HEK293 (cell line): ENCODE results near the gene ARHGEF40.

Experiments used
- KLF17 ChIP-seq: fragments of 450-650 bp; formaldehyde crosslinking; IDR thresholded peaks from 2 replicates; pipeline ENCODE4 v1.5.1; 2016; ENCODE audit warnings: missing biosample characterization, missing genetic modification characterization
- KLF7 ChIP-seq: fragments of 450-650 bp; formaldehyde crosslinking; IDR thresholded peaks from 2 replicates; pipeline ENCODE4 v1.5.1; 2016; ENCODE audit warnings: missing biosample characterization, missing genetic modification characterization, borderline replicate concordance
- PATZ1 ChIP-seq: fragments of 450-650 bp; formaldehyde crosslinking; IDR thresholded peaks from 2 replicates; pipeline ENCODE4 v1.5.1; 2016; ENCODE audit warnings: missing biosample characterization, missing genetic modification characterization
- SCRT1 ChIP-seq: fragments of 450-650 bp; formaldehyde crosslinking; IDR thresholded peaks from 2 replicates; pipeline ENCODE4 v1.5.1; 2016; ENCODE audit warnings: missing biosample characterization, missing genetic modification characterization, borderline replicate concordance
- SCRT2 ChIP-seq: fragments of 450-650 bp; formaldehyde crosslinking; IDR thresholded peaks from 2 replicates; pipeline ENCODE4 v1.5.1; 2016; ENCODE audit warnings: missing biosample characterization, missing genetic modification characterization
- SP7 ChIP-seq: fragments of 450-650 bp; formaldehyde crosslinking; IDR thresholded peaks from 2 replicates; pipeline ENCODE4 v1.5.1; 2016; ENCODE audit warnings: missing biosample characterization, missing genetic modification characterization
- ZBTB8A ChIP-seq: fragments of 450-650 bp; formaldehyde crosslinking; IDR thresholded peaks from 2 replicates; pipeline ENCODE4 v1.5.1; 2016; ENCODE audit warnings: missing biosample characterization, missing genetic modification characterization
- ZEB2 ChIP-seq: fragments of 450-650 bp; formaldehyde crosslinking; IDR thresholded peaks from 2 replicates; pipeline ENCODE4 v1.5.1; 2016; ENCODE audit warnings: missing biosample characterization, missing genetic modification characterization
- ZFP69B ChIP-seq: fragments of 450-650 bp; formaldehyde crosslinking; IDR thresholded peaks from 2 replicates; pipeline ENCODE4 v1.5.1; 2016; ENCODE audit warnings: missing biosample characterization, missing genetic modification characterization
- ZNF132 ChIP-seq: fragments of 450-650 bp; formaldehyde crosslinking; IDR thresholded peaks from 2 replicates; pipeline ENCODE4 v1.5.1; 2017; ENCODE audit warnings: missing biosample characterization, missing genetic modification characterization, borderline replicate concordance
- ZNF184 ChIP-seq: fragments of 450-650 bp; IDR thresholded peaks from 2 replicates; pipeline ENCODE4 v1.5.1; 2018; ENCODE audit warnings: missing biosample characterization, mild to moderate bottlenecking, missing genetic modification characterization
- ZNF280C ChIP-seq: fragments of 450-650 bp; formaldehyde crosslinking; IDR thresholded peaks from 2 replicates; pipeline ENCODE4 v1.5.1; 2016; ENCODE audit warnings: missing biosample characterization, missing genetic modification characterization
- ZNF324 ChIP-seq: fragments of 450-650 bp; formaldehyde crosslinking; IDR thresholded peaks from 2 replicates; pipeline ENCODE4 v1.5.1; 2016; ENCODE audit warnings: missing biosample characterization, missing genetic modification characterization
- ZNF394 ChIP-seq: fragments of 450-650 bp; formaldehyde crosslinking; IDR thresholded peaks from 2 replicates; pipeline ENCODE4 v1.5.1; 2016; ENCODE audit warnings: missing biosample characterization, missing genetic modification characterization, mild to moderate bottlenecking, moderate library complexity, borderline replicate concordance
- ZNF423 ChIP-seq: fragments of 450-650 bp; formaldehyde crosslinking; IDR thresholded peaks from 2 replicates; pipeline ENCODE4 v1.5.1; 2016; ENCODE audit warnings: missing biosample characterization, missing genetic modification characterization
- ZNF521 ChIP-seq: fragments of 450-650 bp; formaldehyde crosslinking; IDR thresholded peaks from 2 replicates; pipeline ENCODE4 v1.5.1; 2017; ENCODE audit warnings: missing biosample characterization, mild to moderate bottlenecking, missing genetic modification characterization
- ZNF529 ChIP-seq: fragments of 450-650 bp; formaldehyde crosslinking; IDR thresholded peaks from 2 replicates; pipeline ENCODE4 v1.5.1; 2017; ENCODE audit warnings: missing genetic modification characterization, missing biosample characterization; ENCODE audit not compliant: insufficient replicate concordance
- ZNF558 ChIP-seq: fragments of 450-650 bp; formaldehyde crosslinking; IDR thresholded peaks from 2 replicates; pipeline ENCODE4 v1.5.1; 2016; ENCODE audit warnings: missing biosample characterization, missing genetic modification characterization
- ZNF596 ChIP-seq: fragments of 450-650 bp; IDR thresholded peaks from 2 replicates; pipeline ENCODE4 v1.5.0; 2018; ENCODE audit warnings: missing biosample characterization, mild to moderate bottlenecking, missing genetic modification characterization, moderate library complexity
- ZNF629 ChIP-seq: fragments of 450-650 bp; formaldehyde crosslinking; IDR thresholded peaks from 2 replicates; pipeline ENCODE4 v1.5.1; 2017; ENCODE audit warnings: missing biosample characterization, missing genetic modification characterization
- ZNF692 ChIP-seq: fragments of 450-650 bp; formaldehyde crosslinking; IDR thresholded peaks from 2 replicates; pipeline ENCODE4 v1.5.1; 2016; ENCODE audit warnings: missing biosample characterization, missing genetic modification characterization
- ZNF777 ChIP-seq: fragments of 450-650 bp; formaldehyde crosslinking; IDR thresholded peaks from 2 replicates; pipeline ENCODE4 v1.5.1; 2017; ENCODE audit warnings: missing biosample characterization, missing genetic modification characterization, borderline replicate concordance
- ZSCAN4 ChIP-seq: fragments of 450-650 bp; formaldehyde crosslinking; IDR thresholded peaks from 2 replicates; pipeline ENCODE4 v1.5.1; 2017; ENCODE audit warnings: missing biosample characterization, missing genetic modification characterization
- TF ChIP-seq, protein P1 (sequence below): fragments of 450-650 bp; formaldehyde crosslinking; optimal IDR thresholded peaks from 2 replicates; pipeline ENCODE3; 2016; ENCODE audit warnings: missing biosample characterization, mild to moderate bottlenecking, missing genetic modification characterization
- TF ChIP-seq, protein P2 (sequence below): fragments of 450-650 bp; formaldehyde crosslinking; IDR thresholded peaks from 2 replicates; pipeline ENCODE4 v1.5.1; 2016; ENCODE audit warnings: missing biosample characterization, missing genetic modification characterization

The ARHGEF40 gene

DNA sequence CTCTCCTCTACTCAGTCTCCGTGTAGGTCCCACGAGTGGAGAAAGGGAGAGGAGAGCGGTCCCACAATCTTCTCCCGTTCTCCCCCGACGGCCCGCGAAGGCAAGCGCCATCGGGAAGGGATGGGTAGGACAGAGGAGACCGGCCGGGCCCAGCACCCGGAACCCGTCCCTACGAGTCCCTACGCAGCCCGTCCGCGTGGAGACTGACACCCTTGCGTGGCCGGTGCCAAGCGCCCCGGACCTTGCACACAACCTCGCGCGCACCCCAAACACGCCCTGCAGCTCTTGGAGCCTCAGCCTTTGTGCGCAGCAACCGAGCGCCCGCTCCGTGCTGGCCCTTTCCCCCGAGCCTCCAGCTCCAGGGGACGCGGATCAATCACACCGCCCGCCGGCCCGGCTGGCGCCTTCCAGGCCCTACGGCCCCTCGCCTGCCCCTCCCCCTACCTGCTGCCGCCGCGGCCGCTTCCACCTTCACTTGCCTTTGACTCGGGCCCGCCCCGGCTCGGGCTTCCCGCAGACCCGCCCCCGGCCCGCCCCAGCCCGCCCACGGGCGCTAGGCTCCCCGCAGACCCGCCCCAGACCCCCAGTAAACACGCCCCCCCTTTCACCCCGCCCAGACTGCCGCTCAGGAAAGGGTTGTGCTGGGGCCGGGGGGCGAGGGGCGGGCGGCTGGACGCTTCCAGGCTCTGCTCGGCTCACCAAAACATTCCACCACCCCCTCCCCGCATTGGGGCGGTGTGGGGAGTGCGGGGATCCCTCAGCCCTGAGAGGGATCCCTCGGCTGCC is 45.3 kb upstream of the ARHGEF40 start, which contains the start of gene NDRG2 (continued):
- no peak for TF ChIP-seq ZNF558 (tag by site-specific recombination)
- peak; percentile 58 for TF ChIP-seq ZEB2 (tag by site-specific recombination)
- no peak for TF ChIP-seq ZNF184 (tag by site-specific recombination)
- peak; percentile 63; the same call in 1 of the 2 replicates for TF ChIP-seq SP7 (tag by site-specific recombination)
- TF ChIP-seq ZBTB8A (tag by site-specific recombination) = peak; percentile 89
- TF ChIP-seq KLF17 (tag by site-specific recombination) = peak; percentile 86
- TF ChIP-seq ZNF280C (tag by site-specific recombination) = no peak
- TF ChIP-seq ZNF521 (tag by site-specific recombination) = no peak
- TF ChIP-seq ZNF529 (tag by site-specific recombination) = no peak
- 0 out of 2 replicates have a peak, but pooled peaks have one; percentile 10 for TF ChIP-seq ZSCAN4 (tag by site-specific recombination)
- peak; percentile 84; the same call in 1 of the 2 replicates for TF ChIP-seq ZNF777 (tag by site-specific recombination)
- TF ChIP-seq ZNF692 (tag by site-specific recombination) = peak; percentile 70; the same call in 1 of the 2 replicates
- peak; percentile 51; the same call in 1 of the 2 replicates for TF ChIP-seq ZNF324 (tag by site-specific recombination)
- TF ChIP-seq, protein P1, sequence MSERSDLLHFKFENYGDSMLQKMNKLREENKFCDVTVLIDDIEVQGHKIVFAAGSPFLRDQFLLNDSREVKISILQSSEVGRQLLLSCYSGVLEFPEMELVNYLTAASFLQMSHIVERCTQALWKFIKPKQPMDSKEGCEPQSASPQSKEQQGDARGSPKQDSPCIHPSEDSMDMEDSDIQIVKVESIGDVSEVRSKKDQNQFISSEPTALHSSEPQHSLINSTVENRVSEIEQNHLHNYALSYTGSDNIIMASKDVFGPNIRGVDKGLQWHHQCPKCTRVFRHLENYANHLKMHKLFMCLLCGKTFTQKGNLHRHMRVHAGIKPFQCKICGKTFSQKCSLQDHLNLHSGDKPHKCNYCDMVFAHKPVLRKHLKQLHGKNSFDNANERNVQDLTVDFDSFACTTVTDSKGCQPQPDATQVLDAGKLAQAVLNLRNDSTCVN (tag by site-specific recombination) = peak; percentile 61
- TF ChIP-seq PATZ1 (tag by site-specific recombination) = peak; percentile 37; the same call in 1 of the 2 replicates
- 0 out of 2 replicates have a peak, but pooled peaks have one; percentile 31 for TF ChIP-seq SCRT1
- 0 out of 2 replicates have a peak, but pooled peaks have one; percentile 14 for TF ChIP-seq ZNF394
- TF ChIP-seq SCRT2 (tag by site-specific recombination) = peak; percentile 78
- TF ChIP-seq, protein P2, sequence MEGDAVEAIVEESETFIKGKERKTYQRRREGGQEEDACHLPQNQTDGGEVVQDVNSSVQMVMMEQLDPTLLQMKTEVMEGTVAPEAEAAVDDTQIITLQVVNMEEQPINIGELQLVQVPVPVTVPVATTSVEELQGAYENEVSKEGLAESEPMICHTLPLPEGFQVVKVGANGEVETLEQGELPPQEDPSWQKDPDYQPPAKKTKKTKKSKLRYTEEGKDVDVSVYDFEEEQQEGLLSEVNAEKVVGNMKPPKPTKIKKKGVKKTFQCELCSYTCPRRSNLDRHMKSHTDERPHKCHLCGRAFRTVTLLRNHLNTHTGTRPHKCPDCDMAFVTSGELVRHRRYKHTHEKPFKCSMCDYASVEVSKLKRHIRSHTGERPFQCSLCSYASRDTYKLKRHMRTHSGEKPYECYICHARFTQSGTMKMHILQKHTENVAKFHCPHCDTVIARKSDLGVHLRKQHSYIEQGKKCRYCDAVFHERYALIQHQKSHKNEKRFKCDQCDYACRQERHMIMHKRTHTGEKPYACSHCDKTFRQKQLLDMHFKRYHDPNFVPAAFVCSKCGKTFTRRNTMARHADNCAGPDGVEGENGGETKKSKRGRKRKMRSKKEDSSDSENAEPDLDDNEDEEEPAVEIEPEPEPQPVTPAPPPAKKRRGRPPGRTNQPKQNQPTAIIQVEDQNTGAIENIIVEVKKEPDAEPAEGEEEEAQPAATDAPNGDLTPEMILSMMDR = 0 out of 2 replicates have a peak, but pooled peaks have one; percentile 9
- no peak for TF ChIP-seq ZNF596 (tag by site-specific recombination)
- TF ChIP-seq ZNF423 = peak; percentile 52; the same call in 1 of the 2 replicates
- TF ChIP-seq KLF7 (tag by site-specific recombination) = no peak
- no peak for TF ChIP-seq ZNF132 (tag by site-specific recombination)
- peak; percentile 41; the same call in 1 of the 2 replicates for TF ChIP-seq ZNF629 (tag by site-specific recombination)
- TF ChIP-seq ZFP69B (tag by site-specific recombination) = 0 out of 2 replicates have a peak, but pooled peaks have one; percentile 41
